GM19324 (cell line): ENCODE data around the gene SKAP1.
"Not testable (repeated sequence)": the region's sequence is repeated elsewhere in the genome, so short reads cannot be mapped to it uniquely, and the experiment has no call there.

Source experiments
- ATAC-seq: cut with Tn5 transposase; IDR thresholded peaks from one replicate; pipeline ENCODE4 v1.9.1; 2021; ENCODE audit warnings: mild to moderate bottlenecking, moderate library complexity; ENCODE audit not compliant: unreplicated experiment, low FRiP score

SKAP1 gene

GRCh38 chr17:48420823-48421222, 9.2 kb downstream of the SKAP1 start:
- no peak for ATAC-seq

GRCh38 chr17:48416971-48417370, 13.0 kb downstream of the SKAP1 start:
- ATAC-seq: no peak

- no peak for ATAC-seq
Observed at GRCh38 chr17:48413613-48414405, 16.2 kb downstream of the SKAP1 start.

- no peak for ATAC-seq
Observed at GRCh38 chr17:48412841-48413240, 17.2 kb downstream of the SKAP1 start.

- not testable (repeated sequence) for ATAC-seq
Observed at GRCh38 chr17:48410821-48411220, 19.2 kb downstream of the SKAP1 start.

GRCh38 chr17:48409607-48410006, 20.4 kb downstream of the SKAP1 start:
- no peak for ATAC-seq

GRCh38 chr17:48406936-48407567, 23.0 kb downstream of the SKAP1 start:
- no peak for ATAC-seq

GRCh38 chr17:48394821-48395220, 35.2 kb downstream of the SKAP1 start:
- ATAC-seq: no peak

GRCh38 chr17:48393283-48393682, 36.7 kb downstream of the SKAP1 start:
- no peak for ATAC-seq

- ATAC-seq: no peak
Observed at GRCh38 chr17:48392857-48393256, 37.2 kb downstream of the SKAP1 start.

GRCh38 chr17:48391444-48391843, 38.6 kb downstream of the SKAP1 start:
- no peak for ATAC-seq

GRCh38 chr17:48389903-48390302, 40.1 kb downstream of the SKAP1 start:
- ATAC-seq: no peak

GRCh38 chr17:48388955-48389743, 40.9 kb downstream of the SKAP1 start:
- no peak for ATAC-seq

GRCh38 chr17:48386826-48387225, 43.2 kb downstream of the SKAP1 start:
- ATAC-seq: no peak

GRCh38 chr17:48385319-48385718, 44.7 kb downstream of the SKAP1 start:
- no peak for ATAC-seq

- ATAC-seq: no peak
Observed at GRCh38 chr17:48384164-48384563, 45.9 kb downstream of the SKAP1 start.

- ATAC-seq: no peak
Observed at GRCh38 chr17:48382989-48383388, 47.0 kb downstream of the SKAP1 start.

GRCh38 chr17:48378708-48379392, 51.2 kb downstream of the SKAP1 start:
- ATAC-seq: no peak

GRCh38 chr17:48378238-48378637, 51.8 kb downstream of the SKAP1 start:
- ATAC-seq: no peak

GRCh38 chr17:48376682-48377325, 53.2 kb downstream of the SKAP1 start:
- ATAC-seq: no peak
